GM19035 (cell line): ENCODE results near the gene FCER2.
"Not testable (repeated sequence)": the region's sequence is repeated elsewhere in the genome, so short reads cannot be mapped to it uniquely, and the experiment has no call there.

Experiments used
- ATAC-seq: cut with Tn5 transposase; IDR thresholded peaks from one replicate; pipeline ENCODE4 v1.9.1; 2021; ENCODE audit not compliant: unreplicated experiment

Gene FCER2

GRCh38 chr19:7701654-7702457 is at the start of gene FCER2:
Gene FCER2 (minus strand): TSS chr19:7702131. CDS start chr19:7699760, 2,371 bp downstream.
- peak; percentile 54 for ATAC-seq

GRCh38 chr19:7751157-7751783 is 49.3 kb upstream of the FCER2 start:
- ATAC-seq, result no peak

DNA sequence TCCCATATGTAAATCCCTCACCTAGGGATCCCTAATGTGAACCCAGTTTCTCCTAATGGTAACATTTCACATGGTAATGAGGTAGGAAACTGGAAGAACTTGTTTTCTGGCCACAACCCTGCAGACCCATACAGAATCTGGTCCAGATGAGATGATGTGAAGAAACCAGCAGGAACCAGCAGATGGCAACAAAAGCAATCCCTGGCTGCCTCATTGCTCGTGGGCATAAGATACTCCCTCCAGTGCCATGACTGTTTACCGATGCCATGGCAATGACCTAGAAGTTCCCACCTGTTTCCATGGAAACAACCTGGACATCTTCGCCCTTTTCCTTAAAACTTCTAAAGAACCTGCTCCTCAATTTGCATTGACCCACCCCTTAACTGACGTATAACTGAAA is 46.8 kb upstream of the FCER2 start:
- ATAC-seq, result no peak

GRCh38 chr19:7748171-7748570 is 46.2 kb upstream of the FCER2 start:
- ATAC-seq, result no peak

DNA sequence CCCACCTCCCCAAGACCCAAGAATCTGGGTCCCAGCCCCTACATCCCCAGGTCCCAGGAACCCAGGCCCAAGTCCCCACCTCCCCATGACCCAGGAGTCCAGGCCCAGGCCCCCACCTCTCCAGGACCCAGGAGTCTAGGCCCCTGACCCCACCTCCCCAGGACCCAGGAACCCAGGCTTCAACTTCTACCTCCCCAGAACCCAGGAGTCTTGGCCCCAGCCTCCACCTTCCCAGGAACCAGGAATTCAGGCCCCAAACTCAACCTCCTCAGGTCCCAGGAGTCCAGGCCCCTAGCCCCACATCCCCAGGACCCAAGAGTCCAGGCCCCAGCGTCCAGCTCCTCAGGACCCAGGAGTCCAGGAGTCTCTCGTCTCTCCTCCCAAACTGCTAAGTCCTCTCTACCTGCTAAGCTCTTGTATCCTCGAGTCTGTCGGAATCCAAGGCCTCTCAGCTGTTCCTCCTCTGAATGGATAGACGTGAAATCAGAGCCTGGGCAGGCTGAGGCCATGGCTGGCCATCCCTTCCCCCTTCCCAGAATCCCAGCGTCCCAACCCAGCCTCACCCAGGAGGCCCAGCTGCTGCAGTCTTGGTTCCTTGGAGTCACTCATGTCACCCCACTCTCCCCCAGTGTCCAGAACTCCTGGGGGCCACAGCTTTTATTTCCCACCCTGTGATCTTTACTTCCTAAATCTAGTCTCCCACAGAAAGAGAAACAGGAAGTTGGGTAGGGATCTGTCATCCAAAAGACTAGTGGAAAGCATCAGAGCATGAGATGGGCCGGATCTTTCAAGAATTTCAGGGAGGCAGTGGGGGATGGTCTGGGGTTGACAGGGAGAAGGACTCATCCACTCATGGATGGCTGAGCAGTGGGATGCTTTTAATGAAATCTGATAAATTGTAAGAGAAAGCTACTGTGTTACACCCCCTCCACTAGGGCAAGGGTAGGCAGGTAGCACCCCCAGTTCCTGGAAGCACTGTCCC is 45.3 kb upstream of the FCER2 start, which contains the start of gene CD209:
Gene CD209, minus strand, starts transcription at position 632 of the 982 bp plus-strand sequence. Its CDS starts 23 bp downstream, at position 609.
- no peak for ATAC-seq

- not testable (repeated sequence) for ATAC-seq
Measured at GRCh38 chr19:7746306-7746705, 44.4 kb upstream of the FCER2 start.

DNA sequence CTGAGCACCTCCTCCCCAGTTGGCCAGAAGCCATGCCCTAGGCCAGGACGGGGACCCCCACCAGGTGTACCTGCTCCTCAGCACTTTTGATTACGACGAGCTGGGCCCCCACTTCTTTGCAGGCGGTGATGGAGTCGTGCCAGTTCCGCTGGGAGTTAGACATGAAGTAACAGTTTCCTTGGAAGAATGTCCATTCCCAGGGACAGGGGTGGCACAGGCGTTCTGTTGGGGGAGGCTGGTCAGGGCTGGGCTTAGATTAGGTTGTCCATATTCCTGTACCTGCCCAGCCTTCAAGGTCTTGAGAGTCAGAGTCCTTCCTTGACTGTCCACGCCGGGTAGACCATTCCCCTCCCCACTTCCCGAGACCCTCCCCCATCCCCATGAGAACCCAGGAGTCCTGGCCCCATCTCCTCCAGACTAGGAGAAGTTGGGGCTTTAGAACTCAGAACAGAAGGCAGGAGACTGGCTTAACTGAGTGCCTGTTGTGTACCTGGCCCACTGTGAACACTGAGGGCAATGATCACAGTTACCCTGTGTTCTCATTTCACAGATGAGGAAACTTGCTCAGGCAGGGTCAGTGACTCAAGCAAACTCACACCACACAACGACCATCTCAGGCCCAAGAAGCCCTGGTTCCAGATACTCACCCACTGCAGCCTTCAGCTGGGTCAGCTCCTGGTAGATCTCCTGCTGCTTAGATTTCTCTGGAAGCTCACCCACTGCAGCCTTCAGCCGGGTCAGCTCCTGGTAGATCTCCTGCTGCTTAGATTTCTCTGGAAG is 43.1 kb upstream of the FCER2 start:
- no peak for ATAC-seq

GRCh38 chr19:7744199-7744786 is 42.4 kb upstream of the FCER2 start:
- no peak for ATAC-seq

DNA sequence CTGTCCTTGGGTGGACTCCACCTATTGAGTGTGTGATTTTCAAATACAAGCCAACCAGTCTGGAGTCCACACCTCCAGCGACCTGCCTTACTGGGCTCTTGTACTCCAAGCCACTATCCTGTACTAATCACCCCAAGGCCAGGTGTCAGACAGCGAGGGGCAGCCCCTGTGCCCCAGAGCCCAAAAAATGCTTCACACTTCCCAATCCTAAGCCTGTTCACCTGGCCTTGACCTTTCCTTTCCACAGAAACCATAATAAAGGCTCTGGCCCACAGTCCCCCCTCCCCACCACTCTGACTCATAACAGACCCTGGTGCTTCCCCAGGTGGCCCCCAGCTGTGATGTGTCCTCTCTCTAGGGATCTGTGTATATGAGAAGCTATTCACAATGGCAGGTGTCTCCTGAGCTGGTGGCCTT is 41.5 kb upstream of the FCER2 start:
- ATAC-seq, result peak; percentile 52

- no peak for ATAC-seq
Measured at GRCh38 chr19:7742991-7743390, 41.1 kb upstream of the FCER2 start.

GRCh38 chr19:7742575-7742974 is 40.6 kb upstream of the FCER2 start:
- ATAC-seq, result no peak

GRCh38 chr19:7740682-7741054 is 38.7 kb upstream of the FCER2 start:
- ATAC-seq, result no peak

DNA sequence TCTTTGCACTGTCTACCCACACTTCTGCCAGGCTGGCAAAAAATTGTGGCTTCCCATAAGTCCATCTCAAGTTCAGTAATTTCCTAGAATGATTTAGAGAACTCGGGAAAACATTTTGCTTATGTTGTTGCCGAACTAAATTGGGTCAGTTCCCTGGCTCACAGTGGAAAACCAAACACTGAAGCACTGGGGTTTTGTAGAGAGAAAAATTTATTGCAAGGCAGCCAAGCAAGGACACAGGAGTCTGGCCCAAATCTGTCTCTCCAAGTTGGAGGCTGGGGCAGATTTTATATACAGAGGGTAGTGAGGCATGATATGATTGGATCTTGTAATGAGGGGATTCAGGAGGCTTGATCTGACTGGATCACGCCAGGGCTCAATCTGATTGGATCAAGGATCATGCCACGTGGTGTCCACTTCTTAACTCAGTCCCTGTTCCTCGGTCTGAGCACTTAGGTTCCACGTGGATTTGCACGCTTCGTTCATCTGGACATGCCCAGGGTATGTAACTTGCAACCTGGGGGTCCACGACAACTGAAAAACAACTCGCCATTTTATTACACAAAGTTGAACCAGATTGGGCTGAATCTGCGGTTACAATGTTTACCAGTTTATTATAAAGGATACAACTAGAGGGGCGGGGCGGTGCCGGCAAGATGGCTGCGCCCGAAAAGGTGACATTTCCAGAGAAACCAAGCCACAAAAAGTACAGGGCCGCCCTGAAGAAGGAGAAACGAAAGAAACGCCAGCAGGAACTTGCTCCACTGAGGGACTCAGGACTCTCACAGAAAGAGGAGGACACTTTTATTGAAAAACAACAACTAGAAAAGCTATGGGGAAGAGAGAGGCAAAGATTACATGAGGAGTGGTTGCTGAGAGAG is 38.1 kb upstream of the FCER2 start:
- ATAC-seq, result no peak

GRCh38 chr19:7739211-7739755 is 37.4 kb upstream of the FCER2 start:
- ATAC-seq, result no peak

DNA sequence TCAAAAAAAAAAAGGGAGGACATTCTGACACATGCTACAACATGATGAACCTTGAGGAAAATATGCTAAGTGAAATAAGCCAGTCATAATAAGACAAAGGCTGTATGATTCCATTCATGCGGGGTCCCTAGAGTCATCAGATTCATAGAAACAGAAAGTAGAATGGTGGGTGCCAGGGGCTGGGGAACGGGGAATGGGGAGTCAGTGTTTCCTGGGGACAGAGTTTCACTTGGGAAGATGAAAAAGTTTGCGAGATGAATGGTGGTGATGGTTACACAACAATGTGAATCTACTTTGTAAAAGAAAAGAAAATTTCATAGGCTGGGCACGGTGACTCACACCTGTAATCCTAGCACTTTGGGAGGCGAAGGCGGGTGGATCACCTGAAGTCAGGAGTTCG is 36.1 kb upstream of the FCER2 start:
- ATAC-seq, result no peak

- no peak for ATAC-seq
Measured at GRCh38 chr19:7737215-7737614, 35.3 kb upstream of the FCER2 start.

- ATAC-seq, result no peak
Measured at GRCh38 chr19:7736148-7736547, 34.2 kb upstream of the FCER2 start.

DNA sequence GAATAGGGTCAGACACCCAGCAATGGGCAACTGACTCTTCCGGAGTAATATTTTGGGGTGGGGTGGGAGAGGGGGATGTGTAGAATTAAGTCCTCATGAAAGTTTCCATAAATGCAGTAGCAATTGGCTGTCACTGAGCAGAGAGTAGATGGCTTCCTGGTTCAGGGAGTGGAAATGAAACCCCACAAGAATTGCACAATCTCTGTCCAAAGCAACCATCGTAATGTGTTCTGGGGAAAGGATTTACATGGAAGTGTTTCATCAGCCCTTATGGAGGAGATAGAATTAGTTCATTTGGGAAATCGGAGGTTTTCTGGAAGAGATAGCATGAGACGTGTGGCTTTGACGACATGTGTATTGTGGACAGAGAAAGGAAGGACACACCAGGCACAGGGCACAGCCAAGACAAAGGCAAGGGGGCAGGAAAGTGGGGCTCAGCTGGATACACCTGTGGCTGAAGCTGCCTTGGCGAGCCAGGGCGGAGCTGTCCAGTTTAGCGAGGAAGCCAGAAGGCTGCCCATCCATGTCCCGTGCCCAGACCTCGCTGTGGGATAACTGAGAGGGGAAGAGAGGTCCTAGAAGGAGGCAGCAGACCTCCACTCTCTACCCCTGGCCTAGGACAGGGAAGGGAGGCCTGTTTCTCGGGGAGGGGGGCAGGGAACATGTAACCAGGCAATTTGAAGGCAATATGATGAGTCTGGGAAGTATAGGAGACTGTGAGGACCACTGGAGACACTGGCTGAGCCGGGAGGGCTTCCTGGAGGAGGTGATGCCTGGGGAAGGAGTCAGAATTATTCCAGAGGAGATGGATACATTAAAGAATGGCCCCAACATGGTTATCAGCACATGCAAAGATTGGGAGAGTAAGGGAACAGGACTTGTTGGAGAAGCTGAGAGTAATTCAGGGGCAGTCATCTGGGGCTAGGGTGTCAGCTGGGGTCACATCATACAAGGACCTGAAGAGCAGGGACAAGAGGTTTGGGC is 32.6 kb upstream of the FCER2 start:
- no peak for ATAC-seq
